ENCODE results near the gene CWC22.

DNA sequence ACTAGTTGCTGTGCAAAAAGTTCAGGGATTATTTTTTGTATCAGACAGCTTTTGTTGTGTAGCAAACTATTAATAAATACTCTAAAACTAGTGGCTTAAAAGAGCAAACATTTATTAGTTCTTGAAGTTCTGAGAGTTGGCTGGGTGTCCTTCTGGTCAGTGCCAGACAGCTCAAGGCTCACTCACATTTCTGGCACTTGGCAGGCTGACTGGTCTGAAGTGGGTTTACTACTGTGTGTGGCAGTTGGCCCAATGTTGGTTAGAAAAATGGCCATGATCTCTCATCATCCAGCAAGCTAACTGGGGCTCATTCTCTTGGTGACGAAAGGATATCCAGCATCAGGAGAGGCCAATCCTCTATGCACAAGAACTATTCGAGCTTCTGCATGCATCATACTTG is 74.3 kb downstream of the CWC22 start:
- TF ChIP-seq ZNF274 (IDR thresholded peaks at IDR 0.05; ENCODE audit: low read depth, low read length) (no peak), YY1 (IDR thresholded peaks at IDR 0.05; ENCODE audit: insufficient read depth, insufficient read length) (no peak)
